K562 (cell line): ENCODE measurements around the gene INSM1.

Source experiments
- PHF20 ChIP-seq: fragments of 450-650 bp; IDR thresholded peaks from 2 replicates; pipeline ENCODE4 v1.6.1; 2018; ENCODE audit not compliant: partially characterized antibody
- POLR2AphosphoS5 ChIP-seq: IDR thresholded peaks from 2 replicates; pipeline ENCODE4 v1.6.1; 2011; ENCODE audit warnings: mild to moderate bottlenecking, low read depth, low read length, moderate library complexity; ENCODE audit not compliant: control insufficient read depth, insufficient read depth
- SP1 ChIP-seq: sonication (generic); formaldehyde crosslinking; IDR thresholded peaks from 2 replicates; pipeline ENCODE4 v1.8.1; 2022; ENCODE audit warnings: mild to moderate bottlenecking, missing genetic modification reagents
- TEAD4 ChIP-seq, 2 experiments: sonication (generic) in 1 of 2; formaldehyde crosslinking in 1 of 2; IDR thresholded peaks; 2 replicates each; pipeline versions ENCODE4 v1.6.1 to v1.8.0; 2012 to 2022; ENCODE audit warnings: borderline replicate concordance in 1 of 2, inconsistent platforms in 1 of 2, low read length in 1 of 2, mild to moderate bottlenecking in 1 of 2, missing genetic modification reagents in 1 of 2
- ZNF263 ChIP-seq: sonication (generic); formaldehyde crosslinking; IDR thresholded peaks from 2 replicates; pipeline ENCODE4 v1.8.0; 2022; ENCODE audit warnings: mild to moderate bottlenecking, missing genetic modification reagents, borderline replicate concordance
- ZSCAN32 ChIP-seq: fragments of 450-650 bp; formaldehyde crosslinking; IDR thresholded peaks from 2 replicates; pipeline ENCODE4 v1.4.0; 2020; ENCODE audit warnings: mild to moderate bottlenecking, moderate library complexity
- ZZZ3 ChIP-seq: fragments of 450-650 bp; IDR thresholded peaks from 2 replicates; pipeline ENCODE4 v1.6.1; 2016; ENCODE audit warnings: antibody characterized with exemption, mild to moderate bottlenecking, moderate library complexity
- TF ChIP-seq, protein P1 (sequence below): sonication (generic); formaldehyde crosslinking; IDR thresholded peaks from 2 replicates; pipeline ENCODE4 v1.8.0; 2022; ENCODE audit warnings: mild to moderate bottlenecking, missing genetic modification reagents

DNA sequence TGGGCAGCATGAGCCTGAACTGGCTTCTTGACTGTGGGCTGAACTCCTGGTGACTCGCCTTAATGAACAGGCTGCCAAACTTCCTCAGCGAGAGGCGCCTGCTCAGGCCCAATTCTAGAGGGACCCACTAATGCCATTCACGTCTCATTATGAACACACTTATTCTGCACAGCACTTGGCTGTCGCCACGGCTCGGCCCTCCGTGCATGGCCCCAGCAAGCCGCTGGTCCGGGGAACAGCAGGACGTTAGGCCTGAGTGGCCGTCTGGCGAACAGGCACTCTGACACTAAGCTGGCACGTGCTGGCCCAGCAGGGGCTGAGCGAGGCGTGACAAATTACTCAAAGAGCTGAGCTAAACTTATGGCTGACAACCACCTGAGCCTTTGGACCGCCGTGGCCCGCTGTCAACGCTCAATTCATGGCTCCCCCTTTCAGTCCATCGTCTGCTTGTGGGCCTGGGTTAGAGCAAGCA lies 45.9 kb downstream of the INSM1 start:
- TF ChIP-seq ZSCAN32 (CRISPR knock-in tag) (no peak), ZNF263 (CRISPR knock-in tag) (no peak), SP1 (CRISPR knock-in tag) (no peak), ZZZ3 (no peak), PHF20 (no peak), TEAD4 (IDR thresholded peaks at IDR 0.05; ENCODE audit: low read length) (no peak), TEAD4 (CRISPR knock-in tag; IDR thresholded peaks at IDR 0.05; ENCODE audit: borderline replicate concordance) (no peak), POLR2AphosphoS5 (no peak)
- TF ChIP-seq, protein P1, sequence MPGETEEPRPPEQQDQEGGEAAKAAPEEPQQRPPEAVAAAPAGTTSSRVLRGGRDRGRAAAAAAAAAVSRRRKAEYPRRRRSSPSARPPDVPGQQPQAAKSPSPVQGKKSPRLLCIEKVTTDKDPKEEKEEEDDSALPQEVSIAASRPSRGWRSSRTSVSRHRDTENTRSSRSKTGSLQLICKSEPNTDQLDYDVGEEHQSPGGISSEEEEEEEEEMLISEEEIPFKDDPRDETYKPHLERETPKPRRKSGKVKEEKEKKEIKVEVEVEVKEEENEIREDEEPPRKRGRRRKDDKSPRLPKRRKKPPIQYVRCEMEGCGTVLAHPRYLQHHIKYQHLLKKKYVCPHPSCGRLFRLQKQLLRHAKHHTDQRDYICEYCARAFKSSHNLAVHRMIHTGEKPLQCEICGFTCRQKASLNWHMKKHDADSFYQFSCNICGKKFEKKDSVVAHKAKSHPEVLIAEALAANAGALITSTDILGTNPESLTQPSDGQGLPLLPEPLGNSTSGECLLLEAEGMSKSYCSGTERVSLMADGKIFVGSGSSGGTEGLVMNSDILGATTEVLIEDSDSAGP (CRISPR knock-in tag): no peak
